ENCODE measurements around the gene SBF2.

The SBF2 gene

DNA sequence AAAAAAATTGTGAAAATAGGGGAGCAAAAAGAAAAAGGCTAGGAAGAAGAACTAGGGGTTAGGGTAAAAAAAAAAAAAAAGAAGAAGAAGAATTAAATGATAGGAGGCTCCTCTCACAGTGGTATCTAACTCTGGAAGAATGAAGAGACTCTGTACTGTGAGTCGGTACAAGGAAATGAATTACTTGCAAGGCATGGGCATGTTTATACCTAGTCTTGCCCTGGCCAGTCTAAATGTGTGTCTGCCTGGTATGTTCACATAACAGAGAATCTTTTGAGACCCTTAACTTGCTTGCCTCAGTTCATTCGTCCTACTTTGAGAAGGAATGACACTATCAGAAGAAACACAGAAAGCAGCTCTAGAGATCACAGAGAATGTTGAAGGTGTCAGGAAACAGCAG, 470.6 kb downstream of the SBF2 start:
- DNase-seq (ENCODE audit: low read depth in 4 of 4, low spot score in 1 of 4) = no peak

DNA sequence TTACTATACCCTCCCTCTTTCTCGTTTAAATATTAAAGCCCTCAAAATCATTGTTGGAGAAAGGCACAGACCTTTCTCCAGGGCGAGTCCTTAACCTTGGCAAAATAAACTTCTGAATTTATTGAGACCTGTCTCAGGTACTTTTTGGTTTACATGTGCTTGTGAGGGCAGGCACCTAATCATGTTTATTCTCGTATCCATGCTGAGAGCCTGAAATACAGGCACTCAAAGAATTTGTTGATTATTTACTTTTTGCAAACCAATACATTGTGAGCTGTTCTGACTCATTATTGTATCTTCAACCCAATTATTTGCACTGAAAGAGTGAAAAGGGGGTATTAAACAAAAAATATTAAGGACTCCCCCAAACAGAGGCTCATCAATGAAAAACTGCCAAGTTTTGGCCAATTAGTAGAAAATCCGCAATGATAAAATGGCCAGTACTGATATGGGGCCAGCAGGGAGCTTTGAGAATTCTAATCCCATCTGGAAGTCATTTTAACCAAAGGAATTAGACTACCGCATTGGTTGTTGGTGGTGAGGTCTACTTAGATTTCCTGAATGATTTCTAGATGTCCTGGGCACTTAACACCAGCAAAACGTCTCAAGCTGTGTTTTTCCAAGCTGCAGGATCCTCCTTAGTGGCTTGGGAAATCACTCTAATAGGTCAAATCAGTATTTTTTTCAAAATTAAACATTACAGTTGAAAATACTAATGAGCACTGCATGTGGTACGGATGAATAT, 472.8 kb downstream of the SBF2 start:
- DNase-seq (ENCODE audit: low read depth in 4 of 4, low spot score in 1 of 4) = no peak

DNA sequence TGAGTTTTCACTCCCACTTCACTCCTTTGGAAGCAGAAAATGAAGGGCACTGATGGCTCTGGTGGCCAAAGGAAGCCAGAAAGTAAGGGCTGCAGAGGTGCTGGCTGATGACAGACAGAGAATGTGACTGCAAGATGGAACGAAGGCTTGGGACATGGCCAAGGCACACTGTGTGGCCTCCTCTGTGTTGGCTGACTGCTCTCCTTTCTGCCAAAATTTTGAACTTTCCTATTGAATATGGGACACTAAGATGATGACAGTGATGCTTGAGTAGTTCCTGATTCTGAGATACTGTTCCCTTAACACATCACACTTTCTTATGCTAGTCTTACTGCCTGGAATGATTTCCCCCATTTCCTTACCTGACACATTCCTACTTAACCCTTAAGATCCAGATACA, 473.8 kb downstream of the SBF2 start:
- DNase-seq (ENCODE audit: low read depth in 4 of 4, low spot score in 1 of 4) = no peak

DNA sequence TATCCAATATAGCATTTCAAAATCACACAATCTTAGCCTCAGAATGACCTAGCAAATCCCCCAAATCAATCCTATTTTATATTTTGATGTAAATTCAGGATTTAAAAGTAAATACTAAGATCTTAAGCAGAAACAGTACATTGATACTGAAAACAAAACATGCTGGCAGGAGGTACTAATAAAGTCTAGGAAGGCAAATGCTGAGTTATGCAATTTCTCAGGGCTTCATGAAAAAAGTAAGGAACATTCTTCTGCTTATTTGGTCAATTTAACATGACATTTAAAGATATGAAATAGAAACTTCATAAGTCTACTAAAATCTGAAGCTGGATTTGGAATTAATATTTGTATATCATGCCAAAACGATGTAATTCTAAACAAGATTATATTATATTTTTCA, 476.8 kb downstream of the SBF2 start:
- no peak for DNase-seq (ENCODE audit: low read depth in 4 of 4, low spot score in 1 of 4)

DNA sequence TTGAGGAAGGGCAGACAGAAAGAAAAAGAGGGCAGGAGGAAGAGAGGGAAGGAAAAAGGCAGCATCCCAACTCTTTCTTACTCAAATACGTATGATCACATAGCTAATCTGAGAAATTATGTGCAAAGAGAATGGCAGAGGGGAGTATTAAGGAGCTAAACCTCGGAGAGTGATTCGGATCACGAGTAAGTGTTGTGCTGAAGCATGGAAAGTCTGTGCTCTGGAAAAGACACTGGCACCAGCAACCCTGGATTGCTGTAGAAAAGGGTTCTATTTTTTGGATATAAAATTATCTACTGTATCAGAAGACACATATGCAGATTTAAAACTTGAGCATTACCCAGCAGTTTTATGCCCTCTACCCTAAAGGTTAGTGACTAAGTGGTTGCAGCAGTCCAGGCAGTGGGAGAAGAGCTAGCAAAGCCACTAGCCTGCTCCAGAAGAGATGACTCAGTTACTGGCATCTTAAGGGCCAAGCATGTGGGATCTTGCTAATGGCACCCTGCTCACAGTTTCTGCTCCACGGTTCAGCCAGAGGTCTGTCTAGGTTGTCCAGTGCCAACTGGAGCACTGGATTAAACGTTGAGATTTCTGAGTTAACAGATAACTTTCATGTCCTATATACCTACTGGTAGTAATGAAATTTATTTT, 478.4 kb downstream of the SBF2 start:
- no peak for DNase-seq (ENCODE audit: low read depth in 4 of 4, low spot score in 1 of 4)

DNA sequence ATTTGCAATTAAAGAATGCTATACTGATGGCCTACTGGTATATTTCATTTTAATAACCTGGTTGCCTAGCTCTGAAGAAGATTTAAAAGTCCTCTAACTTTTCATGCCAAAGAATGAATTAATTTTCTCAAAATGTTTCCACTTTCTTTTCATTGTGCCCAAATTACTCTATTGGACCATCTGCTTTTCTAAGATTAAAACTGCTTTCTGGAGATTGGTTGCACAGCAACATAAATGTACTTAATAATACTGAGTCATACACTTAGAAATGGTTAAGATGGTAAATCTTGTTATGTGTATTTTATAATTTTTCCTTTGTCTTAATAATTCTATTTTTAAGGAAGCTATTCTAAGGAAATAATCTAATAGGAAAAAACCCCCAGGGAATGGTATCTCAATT, 479.9 kb downstream of the SBF2 start:
- no peak for DNase-seq (ENCODE audit: low read depth in 4 of 4, low spot score in 1 of 4)

- DNase-seq (ENCODE audit: low read depth in 4 of 4, low spot score in 1 of 4) = no peak
Measured at GRCh38 chr11:9808943-9809342, 485.1 kb downstream of the SBF2 start.

DNA sequence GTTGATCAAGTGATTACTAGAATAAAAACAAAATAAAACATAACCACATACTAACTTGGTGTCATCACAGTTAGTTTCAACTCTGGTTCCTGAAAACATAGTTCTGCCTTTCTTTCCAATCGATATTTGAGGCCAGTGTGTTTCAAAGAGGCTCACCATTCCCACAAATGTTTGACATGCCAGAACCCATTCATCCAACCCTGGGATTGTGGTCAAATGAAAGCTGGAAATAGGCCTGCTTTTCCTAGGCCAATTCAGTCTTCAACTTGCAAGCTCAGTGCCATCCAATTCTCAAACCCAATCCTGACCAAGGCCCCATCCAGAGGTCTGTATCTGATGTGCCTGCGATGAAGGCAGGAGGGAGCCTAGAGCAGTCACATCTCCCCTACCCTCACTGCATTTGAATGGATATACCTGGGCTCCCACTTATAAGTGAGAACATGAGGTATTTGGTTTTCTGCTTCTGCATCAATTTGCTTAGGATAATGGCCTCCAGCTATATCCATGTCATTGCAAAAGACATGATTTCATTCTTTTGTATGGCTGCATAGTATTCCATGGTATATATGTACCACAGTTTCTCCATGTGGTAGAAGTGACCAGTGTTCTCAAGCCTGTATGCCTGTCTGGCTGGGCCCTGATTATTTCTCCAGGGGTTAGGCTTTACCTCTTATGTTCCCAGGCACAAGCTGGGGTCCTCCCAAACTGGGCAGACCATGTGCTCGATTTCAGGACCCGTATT, 486.9 kb downstream of the SBF2 start:
- no peak for DNase-seq (ENCODE audit: low read depth in 4 of 4, low spot score in 1 of 4)

- no peak for DNase-seq (ENCODE audit: low read depth in 4 of 4, low spot score in 1 of 4)
Measured at GRCh38 chr11:9804419-9804902, 489.6 kb downstream of the SBF2 start.

DNA sequence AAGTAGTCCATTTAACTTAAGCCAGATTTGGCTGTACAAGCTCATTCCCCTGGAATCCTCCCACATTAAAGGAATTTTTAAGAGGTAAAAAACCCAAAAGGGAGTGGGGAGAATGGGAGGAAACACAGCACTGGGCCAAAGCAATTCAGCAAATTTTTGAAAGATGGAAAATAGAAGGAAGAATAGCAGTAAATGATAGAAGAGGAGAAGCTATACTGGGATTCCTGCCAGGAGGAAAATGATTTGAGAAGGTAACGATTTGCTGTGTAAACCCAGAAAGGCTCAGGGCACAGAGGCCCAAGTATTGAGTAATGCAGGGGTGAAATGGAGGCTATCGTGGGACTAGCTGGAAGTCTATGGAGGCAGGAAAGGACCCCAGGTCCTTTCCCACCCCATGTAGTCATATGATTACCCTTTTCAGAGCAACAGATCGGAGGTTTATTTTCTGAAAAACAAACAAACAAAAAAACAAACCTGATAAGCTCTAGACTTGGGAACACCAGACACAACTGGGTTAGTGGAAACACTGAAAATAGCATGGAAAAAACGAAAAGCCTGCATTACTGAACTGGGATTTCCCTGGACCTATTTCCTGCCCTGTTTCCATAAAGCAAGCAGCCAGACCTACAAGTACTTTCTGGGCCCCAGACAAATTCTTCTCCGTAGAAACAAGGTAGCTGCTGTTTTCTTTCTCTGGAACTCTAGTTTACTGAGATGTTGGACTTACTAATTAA, 490.2 kb downstream of the SBF2 start:
- no peak for DNase-seq (ENCODE audit: low read depth in 4 of 4, low spot score in 1 of 4)

DNA sequence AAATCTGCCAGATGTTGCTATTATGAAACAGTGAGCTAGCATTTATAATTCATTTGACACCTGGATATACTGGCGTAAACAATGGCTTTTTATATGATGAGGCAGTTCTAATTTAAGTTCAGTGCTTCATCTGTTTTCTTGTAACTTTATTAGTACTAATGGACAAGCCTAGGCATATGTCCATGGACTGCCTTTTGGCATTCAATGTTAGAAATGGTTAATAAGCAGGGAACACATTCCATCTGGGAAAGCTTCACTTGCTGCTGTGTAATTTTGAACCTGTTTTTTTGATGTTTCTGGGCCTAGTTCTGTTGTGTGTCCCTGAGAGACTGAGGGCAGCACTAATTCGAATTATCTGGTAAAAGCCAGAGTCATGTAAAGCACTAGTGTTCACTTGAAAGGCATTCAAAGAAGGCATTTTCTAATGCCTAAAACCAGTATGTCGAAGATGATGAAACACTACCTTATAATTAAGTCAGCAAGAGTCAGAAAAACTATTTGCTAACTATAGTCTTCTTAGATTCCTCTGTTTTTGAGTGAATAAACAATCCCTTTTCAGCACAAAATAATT, 491.6 kb downstream of the SBF2 start:
- no peak for DNase-seq (ENCODE audit: low read depth in 4 of 4, low spot score in 1 of 4)

DNA sequence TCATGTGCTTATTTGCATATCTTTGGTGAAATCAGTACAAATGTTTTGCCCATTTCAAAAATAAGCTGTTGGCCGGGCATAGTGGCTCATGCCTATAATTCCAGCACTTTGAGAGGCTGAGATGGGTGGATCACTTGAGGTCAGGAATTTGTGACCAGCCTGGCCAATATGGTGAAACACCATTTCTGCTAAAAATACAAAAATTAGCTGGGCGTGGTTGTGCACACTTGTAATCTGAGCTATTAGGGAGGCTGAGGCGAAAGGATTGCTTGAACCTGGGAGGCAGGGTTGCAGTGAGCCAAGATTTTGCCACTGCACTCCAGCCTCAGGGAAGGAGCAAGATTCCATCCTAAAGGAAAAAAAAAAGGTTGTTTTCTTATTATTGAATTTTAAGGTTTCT, 494.1 kb downstream of the SBF2 start:
- DNase-seq (ENCODE audit: low read depth in 4 of 4, low spot score in 1 of 4) = no peak

DNA sequence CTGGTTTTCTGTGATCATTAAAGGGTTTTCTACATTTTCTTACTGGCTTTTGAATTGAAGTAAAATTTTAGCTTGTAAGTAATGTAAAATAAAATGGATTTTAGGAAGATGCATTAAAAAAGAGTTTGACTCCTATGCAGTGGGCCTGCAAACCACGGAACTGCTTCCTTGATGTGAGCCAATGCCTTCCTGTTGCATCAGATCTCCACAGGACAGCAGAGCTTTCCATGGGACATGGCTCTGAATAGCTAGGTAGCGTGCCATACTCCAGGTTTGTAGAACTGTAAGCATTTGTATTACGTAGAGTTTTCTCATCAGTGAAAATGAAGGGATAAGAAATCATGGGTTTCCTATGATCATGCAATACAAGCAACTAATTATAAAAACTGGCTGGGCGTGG, 496.7 kb downstream of the SBF2 start:
- no peak for DNase-seq (ENCODE audit: low read depth in 4 of 4, low spot score in 1 of 4)

- no peak for DNase-seq (ENCODE audit: low read depth in 4 of 4, low spot score in 1 of 4)
Measured at GRCh38 chr11:9796854-9797253, 497.2 kb downstream of the SBF2 start.

- no peak for DNase-seq (ENCODE audit: low read depth in 4 of 4, low spot score in 1 of 4)
Measured at GRCh38 chr11:9796266-9796665, 497.8 kb downstream of the SBF2 start.

- no peak for DNase-seq (ENCODE audit: low read depth in 4 of 4, low spot score in 1 of 4)
Measured at GRCh38 chr11:9790703-9791102, 503.3 kb downstream of the SBF2 start.

DNA sequence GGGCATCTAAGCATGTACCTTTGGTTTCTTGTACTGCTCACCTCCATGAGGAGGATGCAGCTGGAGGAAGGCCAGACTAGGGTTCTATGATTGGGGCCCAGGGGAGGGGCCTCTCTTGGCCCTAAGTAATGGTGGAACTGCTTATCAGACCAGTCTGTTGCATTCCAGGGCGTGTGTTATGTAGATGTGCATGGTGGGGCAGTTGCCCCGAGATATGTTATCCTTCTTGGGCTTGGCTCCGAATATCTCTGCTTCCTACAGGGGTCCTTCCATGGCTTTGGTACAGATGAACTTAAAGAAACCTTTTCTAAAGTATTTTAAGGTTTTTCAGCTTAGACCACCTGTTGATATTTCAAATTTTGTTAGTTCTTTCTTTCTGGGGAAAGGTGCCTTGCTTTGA, 504.1 kb downstream of the SBF2 start:
- DNase-seq (ENCODE audit: low read depth in 4 of 4, low spot score in 1 of 4) = no peak

DNA sequence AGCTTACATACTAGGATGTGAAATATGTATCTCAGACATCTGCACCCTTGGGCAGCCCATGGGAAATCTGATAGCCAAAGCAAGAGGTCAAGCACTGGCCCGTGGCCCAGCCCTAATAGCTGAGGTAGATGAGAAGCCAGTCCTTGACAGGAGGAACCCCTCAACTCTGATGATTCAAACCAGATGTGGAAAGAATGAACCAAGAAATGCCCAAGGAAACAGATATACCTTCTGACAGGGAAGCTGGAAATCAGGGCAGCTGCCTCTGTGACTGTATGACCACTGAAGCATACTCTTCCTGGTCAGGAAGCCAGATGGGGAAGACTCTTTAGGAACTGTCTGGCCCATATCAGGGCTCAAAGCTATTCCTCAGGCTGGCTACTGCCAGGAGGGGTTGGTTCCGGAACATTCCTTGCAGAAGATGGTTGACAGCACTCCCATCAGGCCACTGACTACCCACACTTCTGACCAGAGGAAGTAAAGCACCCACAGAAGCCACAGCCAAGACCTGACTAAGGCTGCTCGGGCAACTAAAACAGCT, 506.0 kb downstream of the SBF2 start:
- DNase-seq (ENCODE audit: low read depth in 4 of 4, low spot score in 1 of 4) = no peak

DNA sequence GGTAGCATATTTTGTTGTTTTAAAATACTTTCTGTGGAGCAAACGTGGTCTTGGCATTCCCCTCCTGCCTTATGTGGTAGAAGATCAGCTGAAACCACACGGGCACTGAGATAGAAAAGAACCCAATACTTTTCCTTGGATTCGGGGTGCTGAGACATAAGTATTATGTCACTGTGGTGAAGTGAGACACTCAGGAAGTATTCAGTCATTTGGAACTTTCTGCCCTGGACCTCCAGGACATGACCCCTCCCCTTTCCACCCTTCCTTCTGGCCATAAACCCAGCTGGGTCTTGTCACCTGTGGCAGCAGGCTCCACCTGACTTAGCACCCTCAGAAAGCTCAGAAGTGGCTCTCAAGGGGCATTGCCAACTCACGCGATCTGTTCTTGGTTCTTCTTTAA, 506.8 kb downstream of the SBF2 start:
- no peak for DNase-seq (ENCODE audit: low read depth in 4 of 4, low spot score in 1 of 4)

- no peak for DNase-seq (ENCODE audit: low read depth in 4 of 4, low spot score in 1 of 4)
Measured at GRCh38 chr11:9784602-9785315, 509.3 kb downstream of the SBF2 start.
